Bone marrow (tissue), 2 donors: ENCODE data around the gene PRRC2A.

Experiments
- DNase-seq, 2 donors: peaks; one replicate each; lab custom pipeline; 2025; lab: John Stamatoyannopoulos, UW

The PRRC2A gene

DNA sequence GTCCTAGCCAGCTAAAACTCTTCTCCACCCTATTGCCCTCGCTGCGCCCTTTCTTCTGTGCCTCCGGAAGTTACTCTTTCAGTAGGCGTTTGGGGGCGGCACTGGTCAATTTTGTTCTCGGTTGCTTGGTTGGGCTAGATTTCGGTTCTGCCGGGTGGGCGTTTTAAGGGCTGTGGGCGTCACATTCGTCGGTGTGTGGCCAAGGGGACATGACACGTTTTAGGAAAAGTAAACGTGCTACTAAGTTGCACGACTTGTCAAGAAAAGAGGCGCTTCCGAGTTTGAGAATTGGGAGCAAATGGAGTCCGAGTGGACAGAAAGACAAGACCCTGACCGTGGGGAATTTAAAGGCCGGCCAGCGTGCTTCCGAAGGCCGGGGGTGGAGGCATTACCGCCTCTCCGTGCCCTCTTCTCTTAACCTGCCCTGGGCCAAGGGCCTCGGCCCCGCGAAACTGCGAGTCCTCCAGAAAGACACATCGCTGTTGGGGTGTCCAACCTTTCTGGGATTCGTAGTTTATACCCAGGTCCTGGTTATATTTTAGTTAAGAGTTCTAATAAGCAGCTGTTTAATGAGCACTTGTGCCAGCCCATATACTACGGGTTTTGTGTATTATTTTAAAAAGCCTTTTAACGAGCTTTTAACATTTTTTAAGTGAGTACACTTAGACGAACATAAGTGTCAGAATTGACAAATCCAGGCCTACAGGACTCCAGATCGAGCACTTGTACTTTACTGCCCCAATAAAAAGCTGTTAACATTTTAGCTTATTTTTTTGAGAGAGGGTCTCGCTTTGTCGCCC, 32.6 kb downstream of the PRRC2A start:
- DNase-seq: peak in 1 of 2 donors; percentile 97

DNA sequence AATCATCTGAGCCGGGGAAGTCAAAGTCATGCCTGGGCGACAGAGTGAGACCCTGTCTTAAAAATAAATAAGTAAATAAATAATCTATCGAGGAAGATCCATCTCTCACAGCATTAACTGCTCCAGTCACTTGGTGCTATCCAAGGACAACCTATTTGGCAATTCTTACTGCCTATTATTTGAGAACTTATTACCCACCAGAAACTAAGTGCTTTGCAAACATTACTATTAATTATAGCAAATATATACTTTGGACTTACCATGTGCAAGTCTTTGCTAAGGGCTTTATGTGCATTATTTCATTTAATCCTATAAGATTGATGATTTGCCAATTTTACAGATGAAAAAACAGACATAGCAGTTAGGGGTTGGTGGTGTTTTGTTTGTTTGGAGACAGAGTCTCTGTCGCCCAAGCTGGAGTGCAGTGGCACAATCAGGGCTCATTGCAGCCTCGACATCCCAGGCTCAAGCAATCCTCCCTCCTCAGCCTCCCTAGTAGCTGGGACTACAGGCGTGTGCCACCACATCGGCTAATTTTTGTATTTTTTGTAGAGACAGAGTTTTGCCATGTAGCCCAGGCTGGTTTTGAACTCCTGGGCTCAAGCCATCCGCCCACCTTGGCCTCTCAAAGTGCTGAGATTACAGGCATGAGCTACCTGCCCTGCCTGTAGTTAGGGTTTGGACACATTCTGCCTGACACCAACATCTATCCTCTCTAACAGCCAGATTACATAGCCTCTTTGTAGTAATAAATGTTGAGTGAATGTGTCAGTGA, 34.2 kb downstream of the PRRC2A start:
- DNase-seq: no peak

DNA sequence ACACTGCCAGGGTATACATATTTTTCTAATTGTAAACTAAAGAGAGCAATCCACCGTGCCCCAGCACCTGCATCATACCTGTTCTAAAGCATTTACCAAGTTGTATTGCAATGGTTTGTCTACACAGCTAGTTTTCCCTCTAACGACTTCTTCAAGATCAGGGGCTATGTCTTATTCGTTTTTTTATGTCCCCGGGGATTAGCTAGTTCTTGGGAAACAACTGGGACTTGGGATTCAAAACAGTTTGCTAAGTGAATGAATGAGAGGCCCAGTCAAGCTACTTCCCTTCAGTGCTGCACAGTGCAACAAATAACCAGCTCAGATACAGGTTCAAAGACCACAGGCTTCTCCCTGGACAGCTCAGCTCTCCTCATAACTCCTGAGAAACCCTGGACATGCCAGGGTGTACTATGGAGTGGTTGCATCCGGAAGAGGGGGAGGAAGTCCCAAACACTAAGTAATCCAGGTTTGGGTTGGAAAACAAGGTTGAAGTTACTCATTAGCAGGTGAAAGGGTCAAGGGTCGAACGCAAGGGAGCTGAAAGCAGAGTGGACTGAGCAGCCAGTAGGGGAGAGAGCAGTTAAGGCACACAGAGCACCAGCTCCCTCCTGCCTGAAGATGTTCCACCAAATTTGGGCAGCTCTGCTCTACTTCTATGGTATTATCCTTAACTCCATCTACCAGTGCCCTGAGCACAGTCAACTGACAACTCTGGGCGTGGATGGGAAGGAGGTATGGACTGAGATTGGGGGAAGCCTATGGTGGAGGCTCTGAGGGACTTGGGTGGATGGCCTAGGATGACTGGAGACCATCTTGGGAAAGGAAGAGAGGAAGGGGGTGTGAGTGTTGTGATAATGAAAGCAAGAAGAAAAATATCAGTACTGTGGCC, 35.1 kb downstream of the PRRC2A start, which contains the start of gene APOM:
TSS of gene APOM (plus strand) at position 546 of the 889 bp plus-strand sequence. CDS start at position 619, 73 bp downstream.
- no peak for DNase-seq

DNA sequence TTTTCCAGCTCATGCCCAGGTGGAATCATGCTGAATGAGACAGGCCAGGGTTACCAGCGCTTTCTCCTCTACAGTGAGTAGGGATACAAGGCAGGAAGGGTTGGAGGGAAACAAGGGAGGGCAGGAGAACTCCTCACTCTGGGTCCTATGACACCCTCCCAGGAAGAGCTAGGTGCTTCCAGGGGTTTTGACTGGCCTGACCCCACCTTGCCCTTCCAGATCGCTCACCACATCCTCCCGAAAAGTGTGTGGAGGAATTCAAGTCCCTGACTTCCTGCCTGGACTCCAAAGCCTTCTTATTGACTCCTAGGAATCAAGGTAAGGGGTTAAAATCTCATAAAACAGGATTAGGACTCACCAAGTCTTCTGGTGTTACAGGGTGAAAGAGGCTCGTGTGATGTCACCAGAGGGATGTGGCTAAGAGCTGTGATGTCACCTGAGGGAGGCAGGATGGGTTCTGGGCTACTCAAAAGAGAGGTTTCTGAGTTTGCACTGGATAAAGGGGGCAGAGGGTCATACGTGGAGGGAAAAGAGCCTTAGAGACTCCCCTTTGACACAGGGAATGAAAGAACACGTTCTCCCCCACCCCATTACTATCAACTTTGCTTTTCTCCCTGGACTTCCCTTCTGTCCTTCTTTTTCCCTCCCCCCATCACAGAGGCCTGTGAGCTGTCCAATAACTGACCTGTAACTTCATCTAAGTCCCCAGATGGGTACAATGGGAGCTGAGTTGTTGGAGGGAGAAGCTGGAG, 37.1 kb downstream of the PRRC2A start:
- no peak for DNase-seq

DNA sequence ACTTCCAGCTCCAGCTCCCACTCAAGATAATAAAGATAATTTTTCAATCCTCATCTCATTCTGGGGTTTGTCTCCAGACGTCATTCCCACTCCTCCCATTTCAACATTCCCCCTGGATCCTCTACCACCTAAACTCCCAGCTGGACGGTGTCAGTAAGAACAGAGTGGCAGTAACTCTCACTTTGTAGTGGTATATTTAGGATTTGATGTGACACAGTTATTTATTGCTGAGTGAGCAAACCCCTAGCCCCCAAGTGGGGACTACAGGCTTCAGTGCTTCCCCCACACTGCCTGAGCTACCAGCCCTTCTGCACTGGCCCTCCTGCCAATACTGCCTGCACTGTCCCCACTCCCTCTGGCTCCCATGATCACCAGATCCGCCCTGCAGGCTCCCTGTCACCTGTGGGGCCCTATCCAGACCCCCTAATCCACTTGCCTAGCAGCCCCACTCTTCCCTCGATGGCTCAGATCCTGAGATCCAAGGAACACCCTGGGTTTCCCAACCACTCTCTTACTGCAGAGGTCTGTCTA, 37.7 kb downstream of the PRRC2A start:
- DNase-seq: no peak

DNA sequence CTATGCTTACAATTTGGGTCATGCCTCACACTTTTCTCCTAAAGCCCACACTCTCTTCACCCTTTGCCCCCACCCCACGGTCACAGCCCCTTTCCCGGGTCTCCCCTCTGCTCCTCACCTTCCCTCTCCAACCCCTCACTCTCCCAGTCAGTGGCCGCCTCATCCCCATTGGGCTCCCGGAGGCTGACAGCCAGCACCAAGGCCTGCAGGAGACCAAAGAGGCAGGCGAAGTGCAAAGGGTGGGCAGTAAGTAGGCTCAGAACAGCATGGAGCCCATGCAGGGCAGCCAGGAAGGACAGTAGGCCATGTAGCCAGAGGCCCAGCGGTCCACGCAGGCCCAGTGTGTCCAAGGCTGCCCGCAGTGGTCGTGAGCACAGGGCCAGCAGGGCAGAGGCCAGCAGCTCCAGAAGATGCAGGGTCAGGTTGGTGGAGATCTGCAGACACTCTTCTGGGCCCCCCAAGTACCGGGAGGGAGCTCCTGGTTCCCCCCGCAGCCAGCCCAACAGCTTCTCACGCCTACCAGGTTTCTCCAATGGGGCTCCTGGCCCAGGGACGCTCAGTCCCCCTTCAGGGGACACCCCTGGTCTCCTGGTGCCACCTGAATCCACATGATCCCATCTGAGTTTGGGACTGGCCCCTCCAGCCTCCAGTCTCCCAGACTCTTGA, 38.6 kb downstream of the PRRC2A start:
- DNase-seq: no peak

DNA sequence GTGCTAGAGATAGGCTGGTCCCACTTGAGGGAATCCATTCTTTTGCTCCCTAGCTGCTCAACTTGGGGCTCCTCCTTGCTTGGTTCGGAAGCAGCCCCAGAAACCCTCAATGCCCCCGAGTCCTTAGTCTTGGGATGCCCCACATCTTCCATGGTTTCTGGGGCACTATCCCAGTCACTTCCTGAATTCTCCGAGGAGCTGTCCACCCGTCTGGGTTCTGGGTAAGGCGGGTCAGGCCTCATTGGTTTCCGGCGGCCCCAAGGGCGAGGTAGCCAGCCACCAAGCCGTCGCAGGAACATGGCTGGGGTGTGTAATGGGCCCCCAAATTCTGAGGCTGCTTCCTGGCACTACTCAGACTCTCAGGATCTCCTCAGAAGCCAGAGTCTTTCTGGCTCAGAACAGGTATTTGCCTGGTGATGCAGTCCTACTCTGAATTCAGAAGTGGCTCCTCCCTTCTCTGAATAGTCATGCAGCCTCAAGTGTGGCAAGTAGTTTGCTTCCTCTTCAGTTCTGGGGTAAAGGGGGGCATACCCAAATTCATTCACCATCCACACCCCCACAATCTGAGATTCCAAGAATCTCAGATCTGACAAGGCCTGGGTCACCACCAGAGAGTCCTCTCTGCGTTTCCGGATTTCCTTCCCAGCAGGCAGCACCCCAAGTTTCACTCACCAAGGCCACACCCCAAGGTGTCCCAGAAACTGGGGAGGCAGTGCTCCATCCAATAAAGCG, 39.3 kb downstream of the PRRC2A start:
- no peak for DNase-seq

DNA sequence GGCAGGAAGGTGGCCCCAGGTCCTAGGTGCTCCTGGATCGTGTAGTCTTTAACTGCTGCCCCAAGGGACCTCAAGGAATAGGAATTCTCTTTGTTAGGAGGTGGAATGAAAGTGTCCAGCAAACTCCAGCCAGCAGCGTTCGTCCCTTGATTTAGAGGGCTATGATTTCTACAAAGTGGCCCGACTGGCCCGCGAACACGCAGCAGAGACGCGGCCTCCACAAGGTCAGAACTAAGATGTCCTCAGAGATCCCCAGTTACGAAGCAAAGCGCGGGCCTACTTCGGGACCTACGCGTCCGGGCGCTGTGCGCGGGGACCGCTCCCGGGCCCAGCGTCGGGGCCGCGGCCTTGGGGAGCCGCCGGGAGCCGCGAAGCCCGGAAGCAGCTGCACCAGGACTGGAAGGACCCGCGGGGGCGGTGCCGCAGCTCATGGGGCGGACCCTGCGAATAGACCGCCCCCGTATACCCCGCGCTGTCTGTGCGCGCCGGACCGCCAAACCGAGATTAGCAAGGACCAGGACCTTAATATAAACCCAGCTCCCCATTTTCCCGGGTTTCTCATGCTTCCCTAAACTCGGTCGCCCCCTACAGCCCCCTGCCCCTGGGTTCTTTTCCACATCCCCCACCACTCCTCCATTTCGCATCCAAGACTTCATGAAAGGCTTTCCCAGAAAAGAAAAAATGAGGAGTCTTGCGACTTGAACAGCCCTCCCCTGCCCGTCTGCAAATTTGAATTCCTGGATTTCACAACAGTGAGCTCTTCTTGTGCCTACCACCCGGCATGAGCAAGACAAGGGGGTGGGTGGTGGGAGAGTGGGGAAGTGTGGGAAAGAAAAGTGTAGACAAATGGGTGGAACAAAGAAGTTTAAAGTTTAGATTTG, 40.1 kb downstream of the PRRC2A start, which contains the start of gene C6orf47:
TSS of gene C6orf47 (minus strand) at position 398 of the 881 bp plus-strand sequence. CDS start 831 bp downstream, outside the sequence.
- peak; percentile 14 to 40 for DNase-seq

DNA sequence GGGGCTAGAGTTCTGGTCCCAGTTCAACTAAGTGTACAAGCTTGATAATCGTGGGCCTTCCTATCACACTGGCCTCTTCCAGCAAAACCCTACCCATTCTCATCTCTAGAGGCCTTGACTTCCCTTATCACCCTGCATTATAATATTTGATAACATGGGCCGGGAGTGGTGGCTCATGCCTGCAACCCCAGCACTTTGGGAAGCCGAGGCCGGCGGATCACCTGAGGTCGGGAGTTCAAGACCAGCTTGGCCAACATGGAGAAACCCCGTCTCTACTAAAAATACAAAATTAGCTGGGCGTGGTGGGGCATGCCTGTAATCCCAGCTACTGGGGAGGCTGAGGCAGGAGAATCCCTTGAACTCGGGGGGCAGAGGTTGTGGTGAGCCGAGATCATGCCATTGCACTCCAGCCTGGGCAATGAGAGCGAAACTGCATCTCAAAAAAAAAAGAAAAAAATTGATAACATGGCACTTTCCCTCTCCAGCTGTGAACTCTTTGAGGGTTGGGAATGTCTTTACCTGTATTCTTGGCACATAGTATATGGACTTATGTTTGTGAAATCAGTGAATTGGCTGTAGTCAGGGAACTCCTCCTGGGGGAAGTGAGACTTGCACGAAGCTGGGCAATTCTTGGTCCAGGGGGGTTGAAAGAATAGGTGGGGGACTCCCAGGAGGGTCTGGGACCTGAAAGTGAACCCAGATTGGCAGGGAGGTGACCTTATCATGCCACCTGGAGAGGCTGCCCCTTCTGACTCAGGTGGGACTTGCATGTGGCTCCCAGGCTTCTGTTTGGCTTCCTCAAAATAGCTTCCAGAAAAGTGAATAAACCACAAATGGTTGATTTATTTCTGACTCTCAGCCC, 41.0 kb downstream of the PRRC2A start:
- DNase-seq: no peak

DNA sequence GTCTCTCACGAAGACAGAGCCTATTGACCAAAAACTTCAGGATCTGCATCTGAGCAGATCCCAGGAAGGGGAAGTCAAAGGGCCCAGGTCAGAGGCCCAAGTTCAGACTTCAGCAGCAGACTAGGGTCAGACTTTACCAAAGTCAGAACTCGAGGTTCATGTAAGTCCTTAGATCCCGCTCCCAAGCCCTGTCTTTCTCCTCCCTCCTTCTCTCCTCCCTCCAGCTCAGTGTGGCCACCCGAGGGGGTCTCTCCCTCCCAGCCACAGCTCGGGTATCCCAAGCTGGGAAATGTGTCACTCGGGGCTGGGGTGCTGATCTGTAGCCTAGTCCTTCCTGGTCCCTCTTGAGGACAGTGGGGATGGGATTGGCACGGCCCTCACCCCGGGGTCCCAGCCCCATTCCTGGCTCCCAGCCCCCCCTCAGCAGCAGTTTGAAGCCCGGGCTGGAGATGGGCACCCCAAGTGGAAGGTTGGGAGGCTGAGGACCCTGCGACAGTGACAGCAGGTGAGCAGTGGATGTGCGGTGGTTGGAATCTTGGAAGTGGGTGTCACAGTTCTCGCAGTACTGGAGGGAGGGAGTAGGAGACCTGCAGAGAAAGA, 41.7 kb downstream of the PRRC2A start:
- DNase-seq: no peak

DNA sequence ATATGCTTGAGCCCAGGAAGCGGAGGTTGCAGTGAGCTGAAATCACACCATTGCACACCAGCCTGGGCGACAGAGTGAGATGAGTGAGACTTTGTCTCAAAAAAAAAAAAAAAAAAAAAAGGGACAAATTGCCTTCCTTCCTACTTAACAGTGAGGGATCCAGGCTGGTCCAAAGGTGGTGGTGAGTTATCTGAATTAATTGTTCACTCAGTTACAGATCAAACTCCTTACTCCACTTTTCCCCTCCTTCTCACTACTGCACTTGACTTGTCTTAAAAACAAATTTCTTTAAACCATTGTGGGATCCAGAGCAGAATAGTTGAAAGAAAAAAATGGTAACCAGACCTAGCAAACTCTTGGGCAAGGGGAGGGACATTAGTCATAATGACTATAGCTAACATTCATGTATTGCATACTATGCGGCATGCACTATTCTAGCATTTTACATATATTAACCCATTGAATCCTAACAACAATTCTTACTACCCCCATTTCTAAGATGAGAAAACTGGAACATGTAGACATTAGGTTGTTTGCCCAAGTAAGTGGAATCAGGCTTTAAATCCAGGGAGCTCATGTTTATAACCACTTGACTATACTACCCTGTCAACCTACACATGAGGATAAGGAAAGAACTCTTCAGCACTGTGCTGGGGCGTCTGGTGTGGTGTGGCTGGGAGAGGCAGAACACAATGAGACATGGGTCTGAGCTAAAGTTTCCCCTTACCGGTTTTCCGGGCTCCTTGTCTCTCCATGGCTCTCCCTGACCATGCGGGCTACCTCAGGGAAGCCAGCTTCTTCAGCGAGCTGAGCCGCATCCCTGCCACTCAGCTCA, 42.8 kb downstream of the PRRC2A start:
- DNase-seq: no peak

DNA sequence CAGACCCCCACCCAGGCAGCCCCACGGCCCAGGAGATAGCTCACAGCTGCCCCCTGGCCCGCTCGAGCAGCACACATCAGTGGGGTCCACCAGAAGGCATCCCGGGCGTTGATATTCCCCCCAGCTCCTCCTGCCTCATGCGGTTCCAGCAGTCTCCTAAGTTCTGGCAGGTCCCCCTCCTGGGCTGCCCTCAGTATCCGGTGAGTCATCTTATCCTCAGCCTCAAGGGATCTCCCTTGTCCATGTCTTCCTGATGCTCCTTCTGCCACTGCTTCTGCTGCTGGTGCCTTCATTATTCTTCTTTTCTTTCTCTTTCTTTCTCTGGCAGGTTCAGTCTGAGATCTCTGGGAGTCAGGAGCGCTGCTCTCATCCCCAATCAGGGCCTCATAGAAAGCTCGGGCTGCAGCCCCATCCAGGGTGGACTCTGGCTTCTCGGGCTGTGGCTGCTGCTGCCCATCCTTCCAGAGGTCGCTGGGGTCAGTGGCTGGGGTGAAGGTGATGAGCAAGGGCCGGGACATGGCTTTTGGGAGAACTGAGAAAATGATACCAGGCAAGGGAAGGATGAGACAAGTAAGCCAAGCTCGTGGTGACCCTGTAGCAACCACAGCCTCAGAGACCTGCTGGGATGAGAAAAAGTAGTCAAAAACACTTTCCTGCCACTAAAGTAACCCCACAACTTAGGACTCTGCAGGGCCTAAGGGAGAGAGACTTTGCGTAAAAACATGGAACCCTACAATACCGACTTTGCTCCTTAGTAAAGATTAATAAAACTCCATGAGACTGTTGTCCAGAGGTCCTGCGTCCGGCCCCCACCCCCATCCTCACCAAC, 43.7 kb downstream of the PRRC2A start:
- no peak for DNase-seq

DNA sequence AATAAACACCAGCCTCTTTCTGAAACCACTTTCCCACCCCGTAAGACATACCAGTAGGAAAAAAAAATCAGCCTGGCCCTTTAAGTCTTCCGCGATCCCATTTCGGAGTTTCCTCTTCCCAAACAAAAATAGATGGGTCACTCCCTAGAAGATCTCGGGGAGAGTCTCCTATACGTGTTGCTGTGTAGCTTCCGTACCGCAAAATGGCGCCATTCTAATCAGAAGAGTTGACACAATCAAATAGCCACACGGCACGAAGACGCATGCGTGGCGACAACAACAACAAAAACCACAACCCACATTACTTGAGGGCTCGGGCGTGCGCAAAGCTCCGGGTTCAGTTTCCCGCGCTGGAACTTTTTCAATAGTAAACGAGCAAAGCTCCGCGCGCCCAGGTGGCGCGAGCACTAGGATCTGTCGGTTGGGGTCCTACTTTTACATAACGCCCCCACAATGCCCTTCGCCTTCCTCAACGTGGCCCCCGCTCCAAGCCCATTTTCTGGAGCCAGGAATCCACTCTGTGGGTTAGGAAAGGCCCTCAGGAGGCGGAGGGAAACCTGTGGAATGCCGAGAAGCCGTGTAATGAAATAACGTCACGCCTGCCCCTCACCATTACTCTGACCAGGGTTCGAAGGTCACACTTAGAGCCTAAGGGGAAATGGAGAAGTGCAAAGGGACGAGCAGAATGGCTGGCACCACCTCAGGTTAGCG, 44.4 kb downstream of the PRRC2A start, which contains the start of gene GPANK1:
TSS of gene GPANK1 (minus strand) at position 208 of the 711 bp plus-strand sequence. CDS start 519 bp downstream, outside the sequence.
- peak; percentile 71 to 73 for DNase-seq

DNA sequence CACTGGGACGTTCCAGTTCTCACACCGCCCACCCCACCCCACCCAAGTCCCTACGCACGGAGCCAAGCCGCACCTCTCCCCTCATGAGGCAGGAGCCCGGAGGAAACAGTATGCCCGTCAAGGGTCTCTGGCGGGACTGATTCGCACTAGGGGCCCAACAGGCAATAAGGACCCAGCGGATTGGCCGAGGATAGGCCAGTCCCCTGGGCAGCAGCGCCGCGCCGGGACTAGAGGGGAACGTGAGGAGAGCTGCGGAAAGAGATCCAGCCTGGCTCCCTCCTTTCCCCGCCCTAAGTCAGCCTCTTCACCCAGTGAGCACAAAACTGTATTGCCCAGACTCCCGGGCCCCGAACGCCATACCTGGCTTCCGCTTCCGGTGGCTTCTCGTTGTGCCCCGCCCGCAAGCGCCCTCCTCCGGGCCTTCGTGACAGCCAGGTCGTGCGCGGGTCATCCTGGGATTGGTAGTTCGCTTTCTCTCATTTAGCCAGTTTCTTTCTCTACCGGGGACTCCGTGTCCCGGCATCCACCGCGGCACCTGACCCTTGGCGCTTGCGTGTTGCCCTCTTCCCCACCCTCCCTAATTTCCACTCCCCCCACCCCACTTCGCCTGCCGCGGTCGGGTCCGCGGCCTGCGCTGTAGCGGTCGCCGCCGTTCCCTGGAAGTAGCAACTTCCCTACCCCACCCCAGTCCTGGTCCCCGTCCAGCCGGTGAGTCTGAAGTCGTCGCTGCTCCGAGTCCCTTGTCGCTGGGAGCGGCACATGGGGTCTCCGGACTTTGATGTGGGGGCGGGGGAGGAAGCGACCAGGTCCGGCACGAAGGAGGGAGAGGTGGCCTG, 45.2 kb downstream of the PRRC2A start, which contains the start of gene CSNK2B:
TSS of gene CSNK2B (plus strand) at position 580 of the 836 bp plus-strand sequence. CDS start 752 bp downstream, outside the sequence.
- peak; percentile 96 for DNase-seq
